Aorta (tissue), 5 donors: ENCODE data around the gene TTLL8. TPM values are rescaled to one million over a fixed set of nuclear protein-coding genes. Genes with fewer than 3 reads are reported as not detected.

Source experiments
- ATAC-seq: fragments of 200-7000 bp; cut with Tn5 transposase; one replicate; pipeline ENCODE4 v1.9.1; 2022; ENCODE audit warnings: moderate library complexity; ENCODE audit not compliant: low FRiP score
- DNase-seq, 2 donors: peaks; one replicate each; pipeline ENCODE4 v3.0.0-alpha.2; 2020
- H3K27ac ChIP-seq, 2 donors: one replicate each; pipeline ENCODE4 v1.5.1; 2013; ENCODE audit warnings: low read length in 2 of 2, mild to moderate bottlenecking in 2 of 2, moderate library complexity in 2 of 2, control low read depth in 1 of 2, inconsistent platforms in 1 of 2, low read depth in 1 of 2
- H3K27me3 ChIP-seq, 2 donors: one replicate each; pipeline ENCODE4 v1.6.1; 2013; ENCODE audit warnings: control low read depth in 1 of 2, low read length in 1 of 2, mild to moderate bottlenecking in 1 of 2, moderate library complexity in 1 of 2; ENCODE audit not compliant: insufficient read depth in 2 of 2, control insufficient read depth in 1 of 2
- H3K36me3 ChIP-seq, 2 donors: one replicate each; pipeline ENCODE4 v1.6.1; 2013; ENCODE audit warnings: control low read depth in 1 of 2, low read length in 1 of 2, mild to moderate bottlenecking in 1 of 2; ENCODE audit not compliant: insufficient read depth in 2 of 2, control insufficient read depth in 1 of 2
- H3K4me1 ChIP-seq, 2 donors: one replicate each; pipeline ENCODE4 v1.6.1; 2013; ENCODE audit warnings: low read length in 2 of 2, control low read depth in 1 of 2, mild to moderate bottlenecking in 1 of 2, moderate library complexity in 1 of 2; ENCODE audit not compliant: insufficient read depth in 2 of 2, control insufficient read depth in 1 of 2
- H3K4me3 ChIP-seq, 2 donors: one replicate each; pipeline ENCODE4 v1.5.1; 2013; ENCODE audit warnings: low read length in 2 of 2, control low read depth in 1 of 2, mild to moderate bottlenecking in 1 of 2
- H3K9me3 ChIP-seq: one replicate; pipeline ENCODE4 v1.6.1; 2013; ENCODE audit warnings: mild to moderate bottlenecking, low read length; ENCODE audit not compliant: control insufficient read depth
- WGBS, 2 donors: extraction: QIAGEN DNeasy Blood & Tissue Kit; methylation state at CpG; one replicate each; pipeline ENCODE4 v1.1.7; 2013; 5-methylcytosine and 5-hydroxymethylcytosine counted together
- intact Hi-C, 2 donors: fragments of 100-400 bp; cut with DNase I; formaldehyde crosslinking; loops; one replicate each; pipeline versions ENCODE4 v1.14.2 to v1.15.0; 2022
- polyA plus RNA-seq, 2 donors: library from polyadenylated mRNA; stranded (reverse); fragments of 200-250 nt; gene quantifications; one replicate each; pipeline ENCODE4 v1.2.3, GENCODE V29; 2013
- total RNA-seq, 2 donors: library from RNA; stranded (reverse); fragmentation: NEBNext Ultra II Directional; extraction: Animal tissue kit (Norgen Biotek cat#: 25700); gene quantifications; one replicate each; pipeline ENCODE4 v1.2.1, GENCODE V29; 2021
- donor health status: healthy with polysubstance abuse.
- donor health status: Bipolar disorder and iron deficiency.
- donor health status: DM: no; HTN: no; CAD: no.
- donor health status: DM: no; HTN: no; CAD: no.
- donor health status: DM: yes; HTN: yes; CAD: no.

The TTLL8 gene
- total and polyA plus RNA-seq, 4 donors: not detected

GRCh38 chr22:50071432-50072166 lies 13.5 kb upstream of the TTLL8 start:
- no peak overlapping the region for H3K27ac ChIP-seq
- 91 to 93% methylated on average over 14 of the region's 14 CpGs for WGBS, 2 donors
- DNase-seq (peak; percentile 17 to 53), ATAC-seq (no peak)
- no peaks in the 10 kb centered on the region for H3K9me3 ChIP-seq
- no peaks in the 10 kb centered on the region for H3K36me3 ChIP-seq
- no peaks in the 10 kb centered on the region for H3K27me3 ChIP-seq
- H3K4me1 ChIP-seq: no peaks in the 10 kb centered on the region
- intact Hi-C loops: no loop called here
- no peak overlapping the region for H3K4me3 ChIP-seq

- Histone ChIP-seq H3K36me3 (no peaks in the 10 kb centered on the region), H3K9me3 (no peaks in the 10 kb centered on the region), H3K4me1 (no peaks in the 10 kb centered on the region), H3K4me3 (no peak overlapping the region), H3K27ac (no peak overlapping the region), H3K27me3 (no peaks in the 10 kb centered on the region)
- 88 to 89% methylated on average over 8 of the region's 8 CpGs for WGBS, 2 donors
- no peak for DNase-seq
- ATAC-seq: no peak
- intact Hi-C loops: no loop called here
Observed at GRCh38 chr22:50070366-50070765, 12.3 kb upstream of the TTLL8 start.

GRCh38 chr22:50068096-50068495 lies 10.0 kb upstream of the TTLL8 start:
- no peak for DNase-seq
- ATAC-seq: no peak
- no peaks in the 10 kb centered on the region for H3K4me1 ChIP-seq
- H3K9me3 ChIP-seq: no peaks in the 10 kb centered on the region
- 82 to 85% methylated on average over 11 of the region's 11 CpGs for WGBS, 2 donors
- intact Hi-C loops: no loop called here
- H3K36me3 ChIP-seq: no peaks in the 10 kb centered on the region
- no peak overlapping the region for H3K4me3 ChIP-seq
- no peak overlapping the region for H3K27ac ChIP-seq
- H3K27me3 ChIP-seq: no peaks in the 10 kb centered on the region

- no peaks in the 10 kb centered on the region for H3K4me1 ChIP-seq
- no peak overlapping the region for H3K4me3 ChIP-seq
- no peaks in the 10 kb centered on the region for H3K27me3 ChIP-seq
- WGBS, 2 donors: 85 to 92% methylated on average over 8 of the region's 8 CpGs
- H3K27ac ChIP-seq: no peak overlapping the region
- intact Hi-C loops: no loop called here
- H3K9me3 ChIP-seq: no peaks in the 10 kb centered on the region
- no peak for ATAC-seq
- no peak for DNase-seq
- no peaks in the 10 kb centered on the region for H3K36me3 ChIP-seq
Observed at GRCh38 chr22:50067244-50067643, 9.1 kb upstream of the TTLL8 start.

- Histone ChIP-seq H3K4me3 (no peak overlapping the region), H3K9me3 (no peaks in the 10 kb centered on the region), H3K36me3 (no peaks in the 10 kb centered on the region), H3K27ac (no peak overlapping the region), H3K4me1 (no peaks in the 10 kb centered on the region), H3K27me3 (no peaks in the 10 kb centered on the region)
- ATAC-seq: no peak
- no peak for DNase-seq
- intact Hi-C loops: no loop called here
- 74 to 76% methylated on average over 18 of the region's 18 CpGs for WGBS, 2 donors
Observed at GRCh38 chr22:50064453-50064852, 6.4 kb upstream of the TTLL8 start.

GRCh38 chr22:50063589-50064393 lies 5.7 kb upstream of the TTLL8 start:
- Histone ChIP-seq H3K27me3 (no peaks in the 10 kb centered on the region), H3K4me1 (no peaks in the 10 kb centered on the region), H3K36me3 (no peaks in the 10 kb centered on the region), H3K4me3 (no peak overlapping the region), H3K27ac (no peak overlapping the region), H3K9me3 (no peaks in the 10 kb centered on the region)
- 87% methylated on average over 23 of the region's 23 CpGs for WGBS, 2 donors
- intact Hi-C loops: no loop called here
- ATAC-seq (no peak), DNase-seq (no peak)

GRCh38 chr22:50062509-50063135 lies 4.5 kb upstream of the TTLL8 start:
- H3K27ac ChIP-seq: no peak overlapping the region
- intact Hi-C loops: no loop called here
- no peaks in the 10 kb centered on the region for H3K36me3 ChIP-seq
- DNase-seq (peak in 1 of 2 donors; percentile 68), ATAC-seq (no peak)
- no peak overlapping the region for H3K4me3 ChIP-seq
- WGBS, 2 donors: 96% methylated on average over 19 of the region's 19 CpGs
- no peaks in the 10 kb centered on the region for H3K4me1 ChIP-seq
- H3K9me3 ChIP-seq: no peaks in the 10 kb centered on the region
- H3K27me3 ChIP-seq: no peaks in the 10 kb centered on the region

GRCh38 chr22:50061824-50062355 lies 3.8 kb upstream of the TTLL8 start:
- Histone ChIP-seq H3K4me3 (no peak overlapping the region), H3K36me3 (no peaks in the 10 kb centered on the region), H3K9me3 (no peaks in the 10 kb centered on the region), H3K27me3 (no peaks in the 10 kb centered on the region), H3K4me1 (no peaks in the 10 kb centered on the region), H3K27ac (no peak overlapping the region)
- WGBS, 2 donors: 91 to 93% methylated on average over 15 to 17 of the region's 17 CpGs
- ATAC-seq (no peak), DNase-seq (peak in 1 of 2 donors; percentile 66)
- intact Hi-C loops: no loop called here
